H1 (cell line): ENCODE results near the gene CCL5. TPM values are rescaled to one million over a fixed set of nuclear protein-coding genes. Genes with fewer than 3 reads are reported as not detected.

Experiments used
- CTCF ChIA-PET: fragments of 300-600 bp; sonication (Branson Sonifier 250); formaldehyde crosslinking; loops from one replicate; lab custom pipeline; 2021; ENCODE audit not compliant: partially characterized antibody; lab: Charles Lee
- POLR2A ChIA-PET: fragments of 300-600 bp; sonication (Branson Sonifier 250); formaldehyde crosslinking; loops from one replicate; lab custom pipeline; 2021; ENCODE audit warnings: inconsistent platforms; ENCODE audit not compliant: partially characterized antibody; lab: Charles Lee
- DNase-seq, 2 experiments: peaks; one replicate each; pipeline versions ENCODE4 v3.0.0 to v3.0.0-alpha.2; 2010 to 2022; ENCODE audit warnings: low spot score in 2 of 2, low read depth in 1 of 2, mixed read lengths in 1 of 2
- FAIRE-seq: peaks from 2 replicates; lab custom pipeline; 2011; peaks lifted over from hg19 to GRCh38; lab: Jason Lieb, UNC
- H2AFZ ChIP-seq: 2 replicates; pipeline ENCODE4 v1.8.1; 2012; ENCODE audit warnings: low read length, inconsistent platforms
- H2AK5ac ChIP-seq: 2 replicates; pipeline ENCODE4 v1.6.1; 2013; ENCODE audit warnings: low read depth, low read length
- H2BK120ac ChIP-seq: replicated peaks from 2 replicates; pipeline ENCODE3; 2013; ENCODE audit warnings: low read depth, low read length, inconsistent platforms
- H2BK12ac ChIP-seq: 2 replicates; pipeline ENCODE4 v1.6.1; 2013; ENCODE audit warnings: low read depth, low read length
- H2BK15ac ChIP-seq: 2 replicates; pipeline ENCODE4 v1.6.1; 2013; ENCODE audit warnings: low read length
- H2BK20ac ChIP-seq: 2 replicates; pipeline ENCODE4 v1.6.1; 2013; ENCODE audit warnings: low read length
- H2BK5ac ChIP-seq: 2 replicates; pipeline ENCODE4 v1.6.1; 2013; ENCODE audit warnings: low read depth, low read length
- H3K14ac ChIP-seq: 2 replicates; pipeline ENCODE4 v1.6.1; 2013; ENCODE audit warnings: inconsistent platforms; ENCODE audit not compliant: insufficient read length
- H3K18ac ChIP-seq: 2 replicates; pipeline ENCODE4 v1.6.1; 2013; ENCODE audit warnings: low read length; ENCODE audit errors: extremely low read depth
- H3K23ac ChIP-seq: 2 replicates; pipeline ENCODE4 v1.6.1; 2013; ENCODE audit warnings: inconsistent platforms; ENCODE audit not compliant: insufficient read length
- H3K23me2 ChIP-seq: 2 replicates; pipeline ENCODE4 v1.6.1; 2013; ENCODE audit warnings: low read depth, low read length
- H3K27ac ChIP-seq: 2 replicates; pipeline ENCODE4 v1.6.1; 2011; ENCODE audit warnings: low read depth, low read length, inconsistent platforms
- H3K27me3 ChIP-seq, 4 experiments: replicated peaks in 1 of 4; 1 replicate in 1 of 4; 2 replicates in 3 of 4; pipeline versions ENCODE4 v1.6.1 to v1.8.1; 2011 to 2013; ENCODE audit warnings: low read length in 3 of 4, mild to moderate bottlenecking in 3 of 4, inconsistent platforms in 2 of 4, mixed read lengths in 2 of 4, moderate library complexity in 1 of 4; ENCODE audit not compliant: control insufficient read depth in 3 of 4, insufficient read depth in 3 of 4; ENCODE audit errors: extremely low read depth in 1 of 4
- H3K36me3 ChIP-seq, 4 experiments: 2 replicates each; pipeline versions ENCODE4 v1.6.1 to v1.8.1; 2011 to 2013; ENCODE audit warnings: mild to moderate bottlenecking in 4 of 4, low read length in 3 of 4, moderate library complexity in 2 of 4, control low read depth in 1 of 4, inconsistent platforms in 1 of 4; ENCODE audit not compliant: insufficient read depth in 4 of 4, control insufficient read depth in 2 of 4
- H3K4ac ChIP-seq: replicated peaks from 2 replicates; pipeline ENCODE3; 2013; ENCODE audit warnings: low read length, low read depth, mixed read lengths, inconsistent platforms; ENCODE audit not compliant: insufficient read length
- H3K4me1 ChIP-seq, 4 experiments: replicated peaks in 1 of 4; 1 replicate in 1 of 4; 2 replicates in 3 of 4; pipeline versions ENCODE4 v1.6.1 to v1.8.1; 2011 to 2013; ENCODE audit warnings: low read length in 3 of 4, inconsistent platforms in 2 of 4, mixed read lengths in 1 of 4; ENCODE audit not compliant: insufficient read depth in 4 of 4, control insufficient read depth in 3 of 4
- H3K4me2 ChIP-seq, 2 experiments: 2 replicates each; pipeline versions ENCODE4 v1.6.1 to v1.8.1; 2011 to 2013; ENCODE audit warnings: low read depth in 2 of 2, low read length in 2 of 2, control low read depth in 1 of 2, inconsistent platforms in 1 of 2, mild to moderate bottlenecking in 1 of 2; ENCODE audit not compliant: insufficient read depth in 1 of 2
- H3K4me3 ChIP-seq, 4 experiments: fragments of 200-600, 300-600 bp in 1 of 4; sonication (generic), shearing (Covaris generic), sonication (Bioruptor Twin) in 1 of 4; 2 replicates each; pipeline versions ENCODE4 v1.5.1 to v1.8.1; 2011 to 2016; ENCODE audit warnings: low read length in 4 of 4, low read depth in 3 of 4, control low read depth in 2 of 4, inconsistent platforms in 2 of 4, mild to moderate bottlenecking in 2 of 4, mixed read lengths in 1 of 4, moderate library complexity in 1 of 4; ENCODE audit not compliant: insufficient read depth in 2 of 4; ENCODE audit errors: extremely low read depth in 1 of 4
- H3K56ac ChIP-seq: replicated peaks from 2 replicates; pipeline ENCODE3; 2013; ENCODE audit warnings: low read depth, mild to moderate bottlenecking, mixed read lengths, low read length, inconsistent platforms; ENCODE audit not compliant: insufficient read length
- H3K79me1 ChIP-seq: 2 replicates; pipeline ENCODE4 v1.6.1; 2013; ENCODE audit warnings: low read depth, low read length, control low read depth
- H3K79me2 ChIP-seq, 2 experiments: 2 replicates each; pipeline versions ENCODE4 v1.6.1 to v1.8.1; 2012 to 2013; ENCODE audit warnings: low read length in 2 of 2, mild to moderate bottlenecking in 2 of 2, inconsistent platforms in 1 of 2; ENCODE audit not compliant: insufficient read depth in 2 of 2, control insufficient read depth in 1 of 2
- H3K9ac ChIP-seq, 4 experiments: replicated peaks in 1 of 4; 1 replicate in 1 of 4; 2 replicates in 3 of 4; pipeline versions ENCODE4 v1.6.1 to v1.8.1; 2011 to 2013; ENCODE audit warnings: low read depth in 3 of 4, low read length in 3 of 4, control low read depth in 2 of 4, mild to moderate bottlenecking in 2 of 4, moderate library complexity in 2 of 4, inconsistent platforms in 1 of 4; ENCODE audit errors: extremely low read depth in 1 of 4
- H3K9me3 ChIP-seq, 2 experiments: 2 replicates each; pipeline versions ENCODE4 v1.6.1 to v1.8.1; 2012 to 2013; ENCODE audit warnings: mild to moderate bottlenecking in 2 of 2, moderate library complexity in 2 of 2, control low read depth in 1 of 2, inconsistent platforms in 1 of 2, low read depth in 1 of 2, low read length in 1 of 2, mixed read lengths in 1 of 2; ENCODE audit not compliant: insufficient read depth in 2 of 2
- H4K20me1 ChIP-seq, 2 experiments: replicated peaks in 1 of 2; 2 replicates each; pipeline versions ENCODE3 to v1.8.1; 2011 to 2013; ENCODE audit warnings: inconsistent platforms in 2 of 2, low read length in 2 of 2, mild to moderate bottlenecking in 1 of 2; ENCODE audit not compliant: insufficient read depth in 2 of 2, control insufficient read depth in 1 of 2
- H4K5ac ChIP-seq: 2 replicates; pipeline ENCODE4 v1.6.1; 2013; ENCODE audit warnings: low read length, low read depth, mixed read lengths, inconsistent platforms; ENCODE audit not compliant: insufficient read length
- H4K8ac ChIP-seq: 2 replicates; pipeline ENCODE4 v1.8.0; 2013; ENCODE audit warnings: mild to moderate bottlenecking, moderate library complexity, low read length, inconsistent platforms; ENCODE audit not compliant: insufficient read depth; ENCODE audit errors: extremely low read depth
- H4K91ac ChIP-seq: replicated peaks from 2 replicates; pipeline ENCODE3; 2013; ENCODE audit warnings: low read length, mixed read lengths, inconsistent platforms; ENCODE audit not compliant: insufficient read length
- E2F6 ChIP-seq: IDR thresholded peaks from 2 replicates; pipeline ENCODE4 v1.6.1; 2012; ENCODE audit warnings: inconsistent platforms
- POLR2AphosphoS5 ChIP-seq: IDR thresholded peaks from 2 replicates; pipeline ENCODE4 v1.6.1; 2011; ENCODE audit warnings: low read depth, low read length
- WGBS, 2 experiments: shearing (Covaris generic) in 1 of 2; methylation state at CpG; one replicate each; pipeline versions ENCODE4 v1.1.6 to v1.1.7; 2013 to 2015; ENCODE audit warnings: low lambda C conversion rate in 2 of 2, mixed read lengths in 2 of 2, inconsistent platforms in 1 of 2, low coverage in 1 of 2, missing lambda C conversion rate in 1 of 2; ENCODE audit not compliant: insufficient replicate concordance in 2 of 2, insufficient coverage in 1 of 2, insufficient read length in 1 of 2; ENCODE audit errors: extremely low coverage in 1 of 2, missing lambda C conversion rate in 1 of 2; 5-methylcytosine and 5-hydroxymethylcytosine counted together
- polyA plus RNA-seq, 7 experiments: library from polyadenylated mRNA; depleted of rRNA in 3 of 7; stranded (reverse) in 5 of 7; unstranded in 2 of 7; fragments of >200 nt in 5 of 7; fragments of 200-250 nt in 2 of 7; gene quantifications; 1 replicate in 5 of 7; 2 replicates in 1 of 7; 4 replicates in 1 of 7; pipeline versions ENCODE4 v1.2.1 to v1.2.3, GENCODE V29; 2011 to 2013; ENCODE audit warnings: missing spikeins in 2 of 7, mixed read lengths in 2 of 7
- total RNA-seq: library from RNA; stranded (reverse); fragmentation: NEBNext Ultra II Directional; extraction: Animal tissue kit (Norgen Biotek cat#: 25700); gene quantifications from 2 replicates; pipeline ENCODE4 v1.2.1, GENCODE V29; 2021

Gene CCL5
- total and polyA plus RNA-seq, 2 of the 8 experiments (the other 6 are each of a cell fraction or from before 2014, with no cell fraction given) = not detected

DNA sequence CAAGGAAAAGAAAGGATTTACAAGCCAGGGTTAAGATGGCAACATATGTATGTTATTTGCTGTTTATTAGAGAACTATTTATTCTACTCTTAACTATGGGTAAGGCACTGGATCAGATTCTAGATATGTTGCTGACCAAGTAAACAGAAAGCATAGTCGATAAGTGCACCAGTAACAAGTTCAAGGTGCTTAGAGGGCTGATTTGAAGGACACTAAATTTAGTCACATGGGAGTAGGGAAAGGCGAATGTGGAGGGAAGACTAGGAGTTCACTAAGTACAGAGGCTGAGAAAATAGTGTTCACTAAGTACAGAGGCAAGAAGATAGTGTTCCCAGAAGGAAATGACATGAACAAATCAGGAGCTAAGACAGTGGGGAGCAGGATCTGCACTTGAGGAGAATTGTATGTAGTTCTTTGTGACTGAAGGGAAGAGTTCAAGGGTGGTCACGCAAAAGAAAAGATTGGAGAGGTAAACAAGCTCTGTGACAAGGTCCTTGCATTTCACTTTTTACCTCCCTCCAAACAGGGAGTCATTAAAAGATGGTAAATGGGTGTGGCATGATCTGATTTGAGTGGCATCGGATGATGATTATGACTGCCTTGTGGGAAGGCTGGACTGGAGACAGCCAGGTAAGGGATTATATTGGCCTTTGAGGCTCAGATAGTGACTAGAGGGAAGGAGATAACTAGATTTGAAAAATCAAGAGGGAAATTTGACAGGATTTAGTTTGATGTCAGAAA, 32.4 kb downstream of the CCL5 start:
- Histone ChIP-seq H3K56ac (no peak overlapping the region), H3K14ac (no peak overlapping the region), H3K4me3 (no peak overlapping the region), H4K91ac (no peak overlapping the region), H3K4me1 (no peaks in the 10 kb centered on the region), H2BK20ac (no peak overlapping the region), H3K36me3 (peaks cover 23 to 62% (median 48%) of the 10 kb centered on the region in 4 experiments), H2AK5ac (no peak overlapping the region), H2BK12ac (no peak overlapping the region), H3K18ac (no peak overlapping the region), H2AFZ (no peak overlapping the region), H4K8ac (no peak overlapping the region), H2BK15ac (no peak overlapping the region), H2BK5ac (no peak overlapping the region), H3K27me3 (no peaks in the 10 kb centered on the region), H3K27ac (no peak overlapping the region), H3K9ac (no peak overlapping the region), H3K4me2 (no peak overlapping the region), H2BK120ac (no peak overlapping the region), H3K23me2 (no peaks in the 10 kb centered on the region; the same call in 1 of the 2 replicates), H3K79me2 (no peaks in the 10 kb centered on the region), H3K79me1 (no peaks in the 10 kb centered on the region), H3K9me3 (no peaks in the 10 kb centered on the region), H4K20me1 (peaks cover 3 to 6% of the 10 kb centered on the region in 2 experiments), H4K5ac (no peak overlapping the region), H3K23ac (no peak overlapping the region), H3K4ac (no peak overlapping the region)
- peak; percentile 6; the same call in 1 of the 2 replicates for TF ChIP-seq POLR2AphosphoS5
- TF ChIP-seq E2F6 = no peak
- CTCF ChIA-PET = interaction anchor here (0.6 to 5.2 kb wide), 10 partner anchors 9 to 235 kb away, joined by 3 to 32 read pairs (median 5); partner anchors contain the start of gene HEATR9
- POLR2A ChIA-PET = interaction anchor here (0.6 to 3.8 kb wide), 11 partner anchors 7 to 1645 kb away, joined by 3 to 16 read pairs (median 7); partner anchors contain the start of gene TAF15
- no peak for FAIRE-seq
- no peak for DNase-seq
- WGBS, 2 experiments = 89% methylated on average over 4 of the region's 4 CpGs; no CpG with 5 or more reads in 1 of the 2 experiments
